Activated CD8-positive, alpha-beta T cell treated with anti-CD3 and anti-CD28 coated beads, Interleukin-2, amount 10 ng/mL, durations not matched to agents 7 days and 5 days (primary cell): ENCODE data around the gene LRRC4C. TPM values are rescaled to one million over a fixed set of nuclear protein-coding genes. Genes with fewer than 3 reads are reported as not detected.
"Not testable (repeated sequence)": the region's sequence is repeated elsewhere in the genome, so short reads cannot be mapped to it uniquely, and the experiment has no call there.

Experiments
- ATAC-seq: fragments of 150-1000 bp; cut with Tn5 transposase; one replicate; pipeline ENCODE4 v1.10.0; 2021; ENCODE audit warnings: moderate library complexity
- CTCF ChIA-PET: fragments of 350-600 bp; sonication (Branson Sonifier 250); formaldehyde crosslinking; loops from one replicate; lab custom pipeline; 2021; ENCODE audit warnings: antibody characterized with exemption; lab: Charles Lee
- POLR2A ChIA-PET: fragments of 350-600 bp; sonication (Branson Sonifier 250); formaldehyde crosslinking; loops from one replicate; lab custom pipeline; 2021; ENCODE audit warnings: antibody characterized with exemption; lab: Charles Lee
- DNase-seq: peaks from one replicate; pipeline ENCODE4 v3.0.0-alpha.2; 2020
- H3K27ac Mint-ChIP-seq: one replicate; pipeline ENCODE4 v1.8.0; 2021; ENCODE audit warnings: mild to moderate bottlenecking, mixed read lengths
- H3K27me3 Mint-ChIP-seq: one replicate; pipeline ENCODE4 v1.8.0; 2021; ENCODE audit warnings: low read depth, mixed read lengths
- H3K36me3 Mint-ChIP-seq: one replicate; pipeline ENCODE4 v1.8.0; 2021; ENCODE audit warnings: low read depth, mixed read lengths
- H3K4me1 Mint-ChIP-seq: one replicate; pipeline ENCODE4 v1.8.0; 2021; ENCODE audit warnings: low read depth, mixed read lengths
- H3K4me3 Mint-ChIP-seq: one replicate; pipeline ENCODE4 v1.8.0; 2021; ENCODE audit warnings: mild to moderate bottlenecking, mixed read lengths
- H3K9me3 Mint-ChIP-seq: one replicate; pipeline ENCODE4 v1.8.0; 2022; ENCODE audit warnings: mixed read lengths; ENCODE audit not compliant: insufficient read depth
- total RNA-seq, 2 experiments: library from RNA; stranded (reverse); gene quantifications; one replicate each; pipeline ENCODE4 v1.2.3, GENCODE V29; 2021

LRRC4C gene
- total RNA-seq, 2 experiments from 2014 or later = not detected

DNA sequence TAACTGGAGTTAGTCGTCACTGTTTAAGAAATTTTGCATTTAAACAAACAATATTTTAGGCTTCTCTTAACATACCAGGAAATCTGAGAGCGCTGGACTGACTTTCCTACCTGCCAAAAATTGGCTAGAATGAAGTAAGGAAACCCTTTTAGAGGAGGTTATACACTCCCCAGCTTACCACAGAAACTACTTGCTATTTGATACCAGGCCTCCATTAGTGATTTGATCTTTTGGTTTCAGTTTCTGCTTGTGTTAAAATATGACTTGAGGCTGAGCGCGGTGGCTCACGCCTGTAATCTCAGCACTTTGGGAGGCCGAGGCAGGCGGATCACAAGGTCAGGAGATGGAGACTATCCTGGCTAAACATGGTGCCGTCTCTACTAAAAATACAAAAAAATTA, 419.9 kb downstream of the LRRC4C start:
- ChIA-PET CTCF (no interaction called here), POLR2A (no interaction called here)
- ATAC-seq = no peak
- peaks cover 16% of the 10 kb centered on the region for H3K9me3 Mint-ChIP-seq
- H3K4me1 Mint-ChIP-seq = no peaks in the 10 kb centered on the region
- H3K27ac Mint-ChIP-seq = no peak overlapping the region
- no peaks in the 10 kb centered on the region for H3K36me3 Mint-ChIP-seq
- H3K4me3 Mint-ChIP-seq = no peak overlapping the region
- DNase-seq = no peak
- no peaks in the 10 kb centered on the region for H3K27me3 Mint-ChIP-seq

DNA sequence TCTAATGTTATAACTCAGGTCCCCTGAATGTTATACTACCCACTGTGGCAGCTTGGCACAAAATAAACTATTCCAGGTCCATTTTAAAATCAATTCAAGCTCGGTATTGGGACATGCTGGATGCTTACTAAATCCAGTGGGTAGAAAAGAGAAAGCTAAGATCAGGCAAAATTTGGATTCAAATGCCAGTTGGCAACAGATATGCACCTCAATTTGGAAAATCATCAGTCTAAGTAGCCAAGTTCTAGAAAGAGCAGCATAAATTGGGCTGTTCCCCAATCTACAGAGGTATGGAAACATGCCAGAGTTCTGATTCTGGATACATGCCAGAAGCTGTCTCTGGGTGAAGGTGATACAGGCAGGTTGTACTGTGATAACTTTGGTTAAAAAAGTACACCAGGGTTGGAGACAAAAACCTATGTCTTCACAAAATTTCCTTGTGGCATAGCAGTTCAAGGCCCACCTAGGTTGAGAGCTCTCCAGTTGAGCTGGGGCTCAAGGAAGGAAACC, 427.8 kb downstream of the LRRC4C start:
- peaks cover 13% of the 10 kb centered on the region for H3K9me3 Mint-ChIP-seq
- ATAC-seq (no peak), DNase-seq (no peak)
- ChIA-PET CTCF (no interaction called here), POLR2A (no interaction called here)
- no peak overlapping the region for H3K27ac Mint-ChIP-seq
- no peaks in the 10 kb centered on the region for H3K27me3 Mint-ChIP-seq
- H3K4me3 Mint-ChIP-seq = no peak overlapping the region
- H3K4me1 Mint-ChIP-seq = no peaks in the 10 kb centered on the region
- no peaks in the 10 kb centered on the region for H3K36me3 Mint-ChIP-seq

DNA sequence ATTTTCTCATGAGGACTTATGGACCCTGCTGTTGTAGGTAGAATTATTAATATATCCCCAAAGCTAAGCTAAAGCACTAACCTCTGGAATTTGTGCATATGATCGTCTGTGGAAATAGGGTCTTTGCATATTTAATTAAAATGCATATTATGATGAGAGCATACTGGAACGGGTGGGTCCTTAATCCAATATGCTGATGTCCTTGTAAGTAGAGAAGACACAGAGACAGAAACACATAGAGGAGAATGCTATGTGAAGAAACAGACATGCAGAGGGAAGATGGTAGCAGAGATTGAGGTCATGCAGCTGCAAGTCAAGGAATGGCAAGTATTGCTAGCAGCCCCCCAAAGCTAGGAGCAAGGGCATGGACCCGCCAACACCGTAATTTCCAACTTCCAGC, 439.2 kb downstream of the LRRC4C start:
- Mint-ChIP-seq H3K27ac (no peak overlapping the region), H3K4me1 (no peaks in the 10 kb centered on the region), H3K9me3 (peaks cover 11% of the 10 kb centered on the region), H3K36me3 (no peaks in the 10 kb centered on the region), H3K27me3 (no peaks in the 10 kb centered on the region), H3K4me3 (no peak overlapping the region)
- ChIA-PET CTCF (no interaction called here), POLR2A (no interaction called here)
- ATAC-seq = no peak
- no peak for DNase-seq

- H3K9me3 Mint-ChIP-seq = peaks cover 11% of the 10 kb centered on the region
- ATAC-seq, H3K4me1 Mint-ChIP-seq, H3K4me3 Mint-ChIP-seq, H3K27ac Mint-ChIP-seq, CTCF ChIA-PET, DNase-seq, H3K36me3 Mint-ChIP-seq, H3K27me3 Mint-ChIP-seq, POLR2A ChIA-PET: not testable (repeated sequence)
Measured at GRCh38 chr11:41019666-41020065, 439.8 kb downstream of the LRRC4C start.

DNA sequence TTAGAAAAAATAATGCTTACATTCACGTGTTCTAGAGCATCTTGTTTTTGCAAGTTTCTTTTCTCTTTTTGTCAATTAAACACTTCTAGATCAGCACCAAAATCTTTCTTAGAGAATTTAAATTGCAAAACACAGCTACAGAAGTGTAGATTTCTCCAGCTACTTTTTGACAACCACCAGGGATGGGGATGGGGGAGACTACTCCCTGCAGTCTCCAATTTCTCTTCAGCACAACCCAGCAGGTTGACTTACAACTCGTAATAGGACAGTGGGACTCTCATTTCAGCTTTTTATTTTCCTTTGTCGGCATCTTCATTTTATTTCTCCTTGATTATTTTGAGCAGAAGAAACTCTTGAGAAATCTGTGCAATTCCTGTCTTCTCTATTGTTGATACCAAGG, 441.2 kb downstream of the LRRC4C start:
- CTCF ChIA-PET = no interaction called here
- POLR2A ChIA-PET = no interaction called here
- H3K9me3 Mint-ChIP-seq = peaks cover 15% of the 10 kb centered on the region
- H3K4me1 Mint-ChIP-seq = no peaks in the 10 kb centered on the region
- no peak for ATAC-seq
- H3K36me3 Mint-ChIP-seq = no peaks in the 10 kb centered on the region
- no peak overlapping the region for H3K27ac Mint-ChIP-seq
- no peak overlapping the region for H3K4me3 Mint-ChIP-seq
- DNase-seq = no peak
- no peaks in the 10 kb centered on the region for H3K27me3 Mint-ChIP-seq

DNA sequence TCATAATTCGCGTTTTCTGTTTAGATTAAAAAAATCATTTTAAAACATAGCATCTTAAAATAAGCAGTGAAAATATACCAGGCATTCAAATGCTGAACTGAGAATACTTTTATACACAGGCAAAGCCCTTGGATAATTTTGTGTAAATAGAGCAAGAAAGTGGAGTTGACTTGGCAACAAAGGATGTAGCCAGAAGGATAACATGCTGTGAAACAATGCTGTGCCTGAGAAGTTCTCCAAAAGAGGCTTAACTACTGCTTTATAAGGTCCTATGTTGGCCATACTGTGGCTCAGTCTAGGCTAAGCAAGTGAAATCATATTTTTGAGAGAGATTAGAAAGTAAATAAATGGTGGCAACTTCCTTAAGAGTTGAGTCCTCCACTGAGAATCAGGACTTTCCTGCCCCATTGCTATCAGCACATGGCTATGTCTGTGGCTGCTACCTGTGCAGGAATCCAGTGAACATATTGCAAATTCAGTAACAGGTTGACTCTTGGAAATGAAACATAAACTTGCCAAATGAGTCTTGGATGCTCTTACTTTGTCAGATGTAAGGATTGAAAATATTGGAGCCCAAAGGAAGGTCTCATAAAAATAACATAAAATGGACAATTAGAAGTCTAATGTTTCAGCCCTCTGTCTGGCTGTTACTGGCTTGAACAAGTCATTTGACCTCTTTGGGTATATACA, 448.9 kb downstream of the LRRC4C start:
- Mint-ChIP-seq H3K27me3 (no peaks in the 10 kb centered on the region), H3K9me3 (peaks cover 33% of the 10 kb centered on the region), H3K4me1 (no peaks in the 10 kb centered on the region), H3K27ac (no peak overlapping the region), H3K36me3 (no peaks in the 10 kb centered on the region), H3K4me3 (no peak overlapping the region)
- DNase-seq (no peak), ATAC-seq (no peak)
- CTCF ChIA-PET = no interaction called here
- POLR2A ChIA-PET = no interaction called here

DNA sequence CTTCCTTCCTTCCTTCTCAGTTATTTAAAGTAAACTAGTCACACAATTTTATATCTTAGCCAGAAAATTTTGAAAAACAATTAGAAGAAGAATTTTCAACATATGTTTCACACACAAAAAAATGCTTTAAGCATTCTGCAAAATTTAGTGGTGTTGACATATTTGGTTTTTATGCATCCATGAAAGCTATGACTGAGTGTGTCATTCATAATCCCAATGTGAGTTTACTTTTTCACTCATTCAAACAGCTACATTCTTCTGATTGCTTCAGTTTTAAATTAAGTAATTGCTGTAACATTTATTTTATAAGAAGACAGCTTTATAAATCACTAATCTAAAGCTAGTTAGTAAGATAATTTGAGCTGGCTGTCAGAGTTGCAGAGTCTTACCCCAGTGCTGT, 453.5 kb downstream of the LRRC4C start:
- POLR2A ChIA-PET = no interaction called here
- ATAC-seq = no peak
- Mint-ChIP-seq H3K4me3 (no peak overlapping the region), H3K9me3 (peaks cover 32% of the 10 kb centered on the region), H3K27ac (no peak overlapping the region), H3K27me3 (no peaks in the 10 kb centered on the region), H3K36me3 (no peaks in the 10 kb centered on the region), H3K4me1 (no peaks in the 10 kb centered on the region)
- CTCF ChIA-PET = no interaction called here
- no peak for DNase-seq

DNA sequence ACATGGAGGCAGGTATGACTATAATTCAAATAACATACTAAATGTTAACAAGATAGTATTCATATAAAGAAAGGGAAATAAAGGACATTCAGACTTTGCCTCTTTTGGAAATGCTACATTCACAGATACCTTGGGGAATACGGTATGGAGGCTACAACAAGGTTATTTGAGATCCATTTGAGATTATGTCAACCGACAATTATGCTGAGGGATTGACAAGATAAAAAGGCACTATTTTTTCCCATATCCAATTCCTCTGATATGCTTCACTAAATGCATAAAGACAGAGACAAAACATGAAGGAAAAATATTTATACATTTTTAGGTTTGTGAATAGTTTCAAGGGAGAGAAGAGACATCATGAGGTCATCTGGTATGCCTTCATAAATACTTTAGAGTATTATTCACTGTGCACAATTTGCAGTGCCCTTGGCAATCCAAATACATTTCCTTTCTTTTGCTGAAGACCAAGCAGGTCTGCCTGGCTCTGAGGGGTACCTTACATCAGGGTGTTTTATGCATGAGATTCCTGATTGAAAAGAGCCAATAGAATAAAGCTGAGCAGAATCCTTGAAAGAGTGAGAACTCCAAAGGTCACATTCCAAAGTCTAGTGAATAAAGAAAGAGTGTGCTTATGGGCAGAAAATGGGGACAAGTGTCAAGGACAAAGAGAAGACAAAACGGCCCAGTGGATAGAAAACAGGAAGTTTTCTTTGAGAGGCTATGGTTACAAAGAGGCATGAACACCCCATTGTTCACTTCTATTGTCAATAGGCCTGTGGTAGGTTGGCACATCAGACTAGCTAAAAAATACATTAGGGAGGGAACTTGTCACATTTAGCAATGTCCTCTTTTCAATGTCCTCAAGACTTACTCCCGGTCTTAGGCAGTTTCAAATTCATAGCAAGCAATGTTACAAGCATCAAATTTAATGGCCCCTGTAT, 455.8 kb downstream of the LRRC4C start:
- POLR2A ChIA-PET = no interaction called here

GRCh38 chr11:40998920-40999319, 460.5 kb downstream of the LRRC4C start:
- H3K27me3 Mint-ChIP-seq = no peaks in the 10 kb centered on the region
- no peak for ATAC-seq

More for the DNA sequence above, 455.8 kb downstream of the LRRC4C start:
- DNase-seq (no peak), ATAC-seq (no peak)
- H3K27me3 Mint-ChIP-seq = no peaks in the 10 kb centered on the region
- no peak overlapping the region for H3K27ac Mint-ChIP-seq
- H3K4me3 Mint-ChIP-seq = no peak overlapping the region
- CTCF ChIA-PET = no interaction called here
- H3K36me3 Mint-ChIP-seq = no peaks in the 10 kb centered on the region
- H3K4me1 Mint-ChIP-seq = no peaks in the 10 kb centered on the region
- peaks cover 32% of the 10 kb centered on the region for H3K9me3 Mint-ChIP-seq

GRCh38 chr11:40987776-40988435, 471.5 kb downstream of the LRRC4C start:
- DNase-seq (no peak), ATAC-seq (no peak)
- Mint-ChIP-seq H3K27me3 (no peaks in the 10 kb centered on the region), H3K4me1 (no peaks in the 10 kb centered on the region), H3K9me3 (peaks cover 18% of the 10 kb centered on the region), H3K4me3 (no peak overlapping the region), H3K27ac (no peak overlapping the region), H3K36me3 (no peaks in the 10 kb centered on the region)
- CTCF ChIA-PET = no interaction called here
- POLR2A ChIA-PET = no interaction called here

More at GRCh38 chr11:40998920-40999319, 460.5 kb downstream of the LRRC4C start:
- no peak for DNase-seq
- H3K36me3 Mint-ChIP-seq = no peaks in the 10 kb centered on the region
- ChIA-PET CTCF (no interaction called here), POLR2A (no interaction called here)
- H3K4me3 Mint-ChIP-seq = no peak overlapping the region
- H3K4me1 Mint-ChIP-seq = no peaks in the 10 kb centered on the region
- H3K9me3 Mint-ChIP-seq = peaks cover 32% of the 10 kb centered on the region
- no peak overlapping the region for H3K27ac Mint-ChIP-seq

GRCh38 chr11:40986320-40986719, 473.1 kb downstream of the LRRC4C start:
- H3K4me3 Mint-ChIP-seq = no peak overlapping the region
- no peaks in the 10 kb centered on the region for H3K4me1 Mint-ChIP-seq
- no peak overlapping the region for H3K27ac Mint-ChIP-seq
- peaks cover 21% of the 10 kb centered on the region for H3K9me3 Mint-ChIP-seq
- ATAC-seq = no peak
- H3K36me3 Mint-ChIP-seq = no peaks in the 10 kb centered on the region
- no peaks in the 10 kb centered on the region for H3K27me3 Mint-ChIP-seq
- CTCF ChIA-PET = no interaction called here
- no peak for DNase-seq
- POLR2A ChIA-PET = no interaction called here

- Mint-ChIP-seq H3K27ac (no peak overlapping the region), H3K4me3 (no peak overlapping the region), H3K36me3 (no peaks in the 10 kb centered on the region), H3K9me3 (peaks cover 15% of the 10 kb centered on the region), H3K4me1 (no peaks in the 10 kb centered on the region), H3K27me3 (no peaks in the 10 kb centered on the region)
- CTCF ChIA-PET = no interaction called here
- DNase-seq (no peak), ATAC-seq (no peak)
- POLR2A ChIA-PET = no interaction called here
Measured at GRCh38 chr11:40975076-40975475, 484.4 kb downstream of the LRRC4C start.
